ENCODE data around the gene TRAF3IP1.

GRCh38 chr2:238428866-238429265 lies 108.5 kb downstream of the TRAF3IP1 start:
- no peak for TF ChIP-seq CTCF (IDR thresholded peaks at IDR 0.05)
- TF ChIP-seq POLR2A (IDR thresholded peaks at IDR 0.05): no peak

Data from testis (tissue), 2 donors.